Stimulated activated CD8-positive, alpha-beta memory T cell treated with anti-CD3 and anti-CD28 coated beads, Interleukin-15, amount 100 ng/mL, for 48 hours (primary cell): ENCODE results near the gene GCC1.

Experiments used
- DNase-seq, 2 donors: peaks; one replicate each; pipeline ENCODE4 v3.0.0-alpha.2; 2020; ENCODE audit warnings: low read depth in 2 of 2

Gene GCC1

GRCh38 chr7:127536394-127536691 lies 49.1 kb downstream of the GCC1 start:
- DNase-seq, result no peak

GRCh38 chr7:127535546-127536393 lies 49.6 kb downstream of the GCC1 start:
- DNase-seq, result no peak

GRCh38 chr7:127534636-127535035 lies 50.8 kb downstream of the GCC1 start:
- no peak for DNase-seq

GRCh38 chr7:127532736-127533135 lies 52.7 kb downstream of the GCC1 start:
- no peak for DNase-seq

- no peak for DNase-seq
Measured at GRCh38 chr7:127532151-127532550, 53.2 kb downstream of the GCC1 start.
